ENCODE results near the gene PLEKHG1. TPM values are rescaled to one million over a fixed set of nuclear protein-coding genes. Genes with fewer than 3 reads are reported as not detected.

Gene PLEKHG1
- total RNA-seq, 6 experiments from 2014 or later: 8.7 to 20.3 (median 11.8) TPM

DNA sequence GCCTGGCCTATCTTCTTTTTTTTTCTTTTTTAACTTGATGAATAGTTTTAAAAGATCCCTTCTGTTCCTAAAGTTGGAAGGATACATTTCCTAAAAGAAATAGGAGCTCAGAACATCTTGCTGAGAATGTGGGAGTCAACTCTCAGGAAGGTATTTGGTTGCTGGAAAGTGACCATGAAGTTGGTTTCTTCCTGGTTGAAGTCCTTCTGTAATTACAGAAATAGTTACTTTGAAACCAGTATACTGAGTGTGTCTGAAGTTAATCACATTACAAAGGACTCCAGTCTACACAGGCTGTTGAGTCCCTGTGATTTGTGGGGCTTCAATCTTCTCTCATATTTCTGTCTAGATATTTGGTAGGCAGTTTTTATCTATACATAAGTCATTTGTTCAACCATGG is 9.8 kb upstream of the PLEKHG1 start:
- ATAC-seq: no peak
- intact Hi-C loops (cut with DNase I): no loop called here
- no peak for DNase-seq
- no peaks in the 10 kb centered on the region for H3K36me3 ChIP-seq
- no peak overlapping the region for H3K4me3 ChIP-seq
- no peak overlapping the region for H3K27ac ChIP-seq
- H3K27me3 ChIP-seq: no peaks in the 10 kb centered on the region
- H3K9me3 ChIP-seq: no peaks in the 10 kb centered on the region
- TF ChIP-seq, protein P1, sequence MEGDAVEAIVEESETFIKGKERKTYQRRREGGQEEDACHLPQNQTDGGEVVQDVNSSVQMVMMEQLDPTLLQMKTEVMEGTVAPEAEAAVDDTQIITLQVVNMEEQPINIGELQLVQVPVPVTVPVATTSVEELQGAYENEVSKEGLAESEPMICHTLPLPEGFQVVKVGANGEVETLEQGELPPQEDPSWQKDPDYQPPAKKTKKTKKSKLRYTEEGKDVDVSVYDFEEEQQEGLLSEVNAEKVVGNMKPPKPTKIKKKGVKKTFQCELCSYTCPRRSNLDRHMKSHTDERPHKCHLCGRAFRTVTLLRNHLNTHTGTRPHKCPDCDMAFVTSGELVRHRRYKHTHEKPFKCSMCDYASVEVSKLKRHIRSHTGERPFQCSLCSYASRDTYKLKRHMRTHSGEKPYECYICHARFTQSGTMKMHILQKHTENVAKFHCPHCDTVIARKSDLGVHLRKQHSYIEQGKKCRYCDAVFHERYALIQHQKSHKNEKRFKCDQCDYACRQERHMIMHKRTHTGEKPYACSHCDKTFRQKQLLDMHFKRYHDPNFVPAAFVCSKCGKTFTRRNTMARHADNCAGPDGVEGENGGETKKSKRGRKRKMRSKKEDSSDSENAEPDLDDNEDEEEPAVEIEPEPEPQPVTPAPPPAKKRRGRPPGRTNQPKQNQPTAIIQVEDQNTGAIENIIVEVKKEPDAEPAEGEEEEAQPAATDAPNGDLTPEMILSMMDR (IDR thresholded peaks at IDR 0.05): no peak
- no peak for TF ChIP-seq POLR2A (IDR thresholded peaks at IDR 0.05)
- H3K4me1 ChIP-seq: no peaks in the 10 kb centered on the region

DNA sequence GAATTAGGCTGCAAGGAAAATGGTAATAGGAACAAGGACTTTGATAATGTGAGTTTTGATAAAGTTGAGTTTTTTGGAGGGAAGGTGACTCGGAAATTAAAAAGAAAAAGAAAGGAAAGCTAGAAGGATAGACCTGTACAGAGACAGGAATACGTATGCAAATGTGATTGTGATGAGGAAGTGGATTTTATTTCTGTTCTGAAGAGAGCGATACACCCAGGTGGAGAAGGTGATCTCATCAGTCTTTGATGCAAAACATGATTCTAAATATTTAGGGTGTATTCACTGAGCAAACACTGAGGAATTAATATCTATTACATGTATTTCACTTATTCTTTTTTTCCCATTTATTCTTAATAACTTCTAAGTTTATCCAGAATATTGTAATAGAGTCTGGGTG is 9.2 kb upstream of the PLEKHG1 start:
- no peaks in the 10 kb centered on the region for H3K27me3 ChIP-seq
- intact Hi-C loops (cut with DNase I): no loop called here
- H3K36me3 ChIP-seq: no peaks in the 10 kb centered on the region
- H3K27ac ChIP-seq: no peak overlapping the region
- 79% methylated on average over 3 of the region's 3 CpGs for WGBS (ENCODE audit: insufficient coverage, low coverage, low lambda C conversion rate, missing lambda C conversion rate)
- ATAC-seq (no peak), DNase-seq (no peak)
- TF ChIP-seq, protein P1 (IDR thresholded peaks at IDR 0.05): no peak
- no peak for TF ChIP-seq POLR2A (IDR thresholded peaks at IDR 0.05)
- no peaks in the 10 kb centered on the region for H3K9me3 ChIP-seq
- H3K4me3 ChIP-seq: no peak overlapping the region
- no peaks in the 10 kb centered on the region for H3K4me1 ChIP-seq

DNA sequence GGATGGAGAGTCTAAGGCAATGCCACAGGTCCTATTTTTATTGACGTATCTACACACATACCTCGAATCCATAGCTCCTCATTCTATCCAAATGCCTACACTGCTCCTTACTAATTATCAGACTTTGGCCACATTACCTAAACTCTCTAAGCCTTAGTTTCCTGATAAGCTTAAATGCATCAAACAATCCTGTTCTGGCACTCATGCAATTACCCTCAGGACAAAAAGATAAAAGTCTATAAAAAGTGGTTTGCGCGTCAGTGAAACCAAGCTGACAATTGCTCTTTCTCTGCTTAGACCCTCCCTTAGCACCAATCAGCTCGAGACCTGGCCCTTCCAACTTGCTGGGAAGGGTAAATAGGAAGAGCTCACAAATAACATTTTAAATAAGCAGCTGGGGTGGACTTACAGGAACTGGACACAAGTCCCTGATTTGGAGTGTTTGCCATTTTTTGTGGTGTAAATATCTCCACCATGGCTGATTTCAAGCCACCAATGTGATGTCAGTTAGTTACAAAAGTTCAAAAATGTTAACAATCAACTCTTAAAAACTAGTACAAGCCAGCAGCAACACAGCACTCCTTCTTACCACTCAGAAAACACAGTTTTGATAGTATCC is 7.2 kb upstream of the PLEKHG1 start:
- TF ChIP-seq, protein P1 (IDR thresholded peaks at IDR 0.05): no peak
- no peak for TF ChIP-seq POLR2A (IDR thresholded peaks at IDR 0.05)
- DNase-seq (no peak), ATAC-seq (peak in 1 of 4 donors; percentile 23)
- Histone ChIP-seq H3K27me3 (no peaks in the 10 kb centered on the region), H3K9me3 (no peaks in the 10 kb centered on the region), H3K36me3 (no peaks in the 10 kb centered on the region), H3K4me1 (no peaks in the 10 kb centered on the region), H3K27ac (no peak overlapping the region), H3K4me3 (no peak overlapping the region)
- 87% methylated on average over 5 of the region's 5 CpGs for WGBS (ENCODE audit: insufficient coverage, low coverage, low lambda C conversion rate, missing lambda C conversion rate)
- intact Hi-C loops (cut with DNase I): no loop called here

DNA sequence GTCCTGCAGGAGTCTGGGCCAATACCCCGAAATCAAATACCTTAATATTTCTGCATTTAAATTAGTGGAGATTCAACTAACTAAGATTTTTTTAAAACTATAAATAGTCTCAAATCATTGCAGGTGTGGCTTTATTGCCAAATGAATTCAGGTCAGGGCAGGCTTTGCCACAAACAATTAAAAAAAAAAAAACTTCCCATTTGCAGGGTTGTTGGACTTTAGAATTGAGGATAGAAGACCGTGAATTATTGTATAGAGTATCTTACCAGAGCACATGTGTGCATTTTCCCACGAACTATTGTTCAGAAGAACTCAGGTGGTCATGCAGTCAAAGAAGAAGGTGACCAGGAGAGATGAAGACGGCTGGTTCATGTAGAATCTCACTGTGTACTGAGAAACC is 6.6 kb upstream of the PLEKHG1 start:
- Histone ChIP-seq H3K27me3 (no peaks in the 10 kb centered on the region), H3K27ac (no peak overlapping the region), H3K9me3 (no peaks in the 10 kb centered on the region), H3K4me3 (no peak overlapping the region), H3K4me1 (no peaks in the 10 kb centered on the region), H3K36me3 (no peaks in the 10 kb centered on the region)
- intact Hi-C loops (cut with DNase I): no loop called here
- no peak for TF ChIP-seq POLR2A (IDR thresholded peaks at IDR 0.05)
- TF ChIP-seq, protein P1 (IDR thresholded peaks at IDR 0.05): no peak
- no peak for ATAC-seq
- 88% methylated on average over 4 of the region's 4 CpGs for WGBS (ENCODE audit: insufficient coverage, low coverage, low lambda C conversion rate, missing lambda C conversion rate)
- DNase-seq: no peak

DNA sequence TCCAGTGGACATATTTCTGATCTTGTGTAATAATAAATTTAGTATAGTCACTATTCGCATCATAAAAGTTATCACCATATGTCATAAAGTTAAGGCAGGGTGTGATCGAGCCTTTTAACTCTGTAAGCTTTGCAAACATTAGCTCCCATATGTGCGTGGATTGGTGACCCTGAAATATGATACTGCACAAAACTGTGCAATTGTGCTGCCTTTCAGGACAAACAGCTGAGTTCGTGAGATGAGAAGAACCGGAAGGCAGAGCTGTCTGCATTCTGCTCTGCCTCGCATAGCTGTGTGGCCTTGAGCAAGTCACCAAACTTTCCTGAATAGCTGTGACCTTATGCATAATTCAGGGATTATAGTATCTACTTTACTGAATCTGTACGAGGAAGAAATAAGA is 3.2 kb upstream of the PLEKHG1 start:
- no peaks in the 10 kb centered on the region for H3K27me3 ChIP-seq
- H3K27ac ChIP-seq: no peak overlapping the region
- TF ChIP-seq, protein P1 (IDR thresholded peaks at IDR 0.05): no peak
- TF ChIP-seq POLR2A (IDR thresholded peaks at IDR 0.05): no peak
- H3K4me1 ChIP-seq: peaks cover 0 to 13% (median 0%) of the 10 kb centered on the region in 4 donors
- intact Hi-C loops (cut with DNase I): no loop called here
- H3K36me3 ChIP-seq: no peaks in the 10 kb centered on the region
- H3K9me3 ChIP-seq: no peaks in the 10 kb centered on the region
- 75% methylated on average over 7 of the region's 7 CpGs for WGBS (ENCODE audit: insufficient coverage, low coverage, low lambda C conversion rate, missing lambda C conversion rate)
- ATAC-seq (no peak), DNase-seq (no peak)
- H3K4me3 ChIP-seq: no peak overlapping the region

Data from right lobe of liver (tissue), 6 donors.